PFSK-1 (cell line): ENCODE measurements around the gene KPNA1.

Experiments used
- FOXP2 ChIP-seq: optimal IDR thresholded peaks from 2 replicates; pipeline ENCODE3; 2011; ENCODE audit warnings: borderline replicate concordance, control low read depth, inconsistent platforms; ENCODE audit not compliant: insufficient read depth; ENCODE audit errors: extremely low read length, extremely low read depth
- POLR2AphosphoS5 ChIP-seq: IDR thresholded peaks from 2 replicates; pipeline ENCODE4 v1.6.1; 2012; ENCODE audit warnings: low read depth, mild to moderate bottlenecking, control low read depth, low read length, moderate library complexity
- REST ChIP-seq, 2 experiments: IDR thresholded peaks; 2 replicates each; pipeline versions ENCODE4 v1.6.1 to v1.8.0; 2011 to 2012; ENCODE audit warnings: low read depth in 2 of 2, low read length in 2 of 2, control low read depth in 1 of 2, inconsistent platforms in 1 of 2, mild to moderate bottlenecking in 1 of 2, moderate library complexity in 1 of 2; ENCODE audit not compliant: insufficient read depth in 1 of 2
- SIN3A ChIP-seq: IDR thresholded peaks from 2 replicates; pipeline ENCODE4 v1.6.1; 2012; ENCODE audit warnings: mild to moderate bottlenecking, low read length, moderate library complexity, borderline replicate concordance; ENCODE audit not compliant: insufficient read depth
- TAF1 ChIP-seq: IDR thresholded peaks from 2 replicates; pipeline ENCODE4 v1.6.1; 2012; ENCODE audit warnings: low read length, control low read depth, borderline replicate concordance; ENCODE audit not compliant: insufficient read depth

Gene KPNA1

GRCh38 chr3:122502941-122503340, 11.8 kb downstream of the KPNA1 start:
- TF ChIP-seq SIN3A (no peak), REST (IDR thresholded peaks at IDR 0.05; ENCODE audit: insufficient read depth in 1 of 2, low read depth in 2 of 2, low read length in 2 of 2) (no peak), POLR2AphosphoS5 (no peak), TAF1 (no peak), FOXP2 (no peak)

- TF ChIP-seq TAF1 = no peak
- no peak for TF ChIP-seq SIN3A
- no peak for TF ChIP-seq FOXP2
- no peak for TF ChIP-seq POLR2AphosphoS5
- no peak for TF ChIP-seq REST (IDR thresholded peaks at IDR 0.05; ENCODE audit: insufficient read depth in 1 of 2, low read depth in 2 of 2, low read length in 2 of 2)
Observed at GRCh38 chr3:122502139-122502538, 12.6 kb downstream of the KPNA1 start.

GRCh38 chr3:122498152-122498551, 16.6 kb downstream of the KPNA1 start:
- no peak for TF ChIP-seq POLR2AphosphoS5

GRCh38 chr3:122497425-122497824, 17.3 kb downstream of the KPNA1 start:
- TF ChIP-seq TAF1 = no peak
- no peak for TF ChIP-seq POLR2AphosphoS5
- TF ChIP-seq SIN3A = no peak
- no peak for TF ChIP-seq REST (IDR thresholded peaks at IDR 0.05; ENCODE audit: insufficient read depth in 1 of 2, low read depth in 2 of 2, low read length in 2 of 2)
- TF ChIP-seq FOXP2 = no peak

GRCh38 chr3:122496508-122496907, 18.2 kb downstream of the KPNA1 start:
- TF ChIP-seq REST (IDR thresholded peaks at IDR 0.05; ENCODE audit: insufficient read depth in 1 of 2, low read depth in 2 of 2, low read length in 2 of 2) (no peak), POLR2AphosphoS5 (no peak), TAF1 (no peak), FOXP2 (no peak), SIN3A (no peak)
